NT2/D1 (cell line): ENCODE results near the gene SUSD3.

Experiments used
- SUZ12 ChIP-seq: IDR thresholded peaks from 2 replicates; pipeline ENCODE4 v1.6.1; 2011; ENCODE audit not compliant: insufficient read length, insufficient read depth; ENCODE audit errors: extremely low read depth
- YY1 ChIP-seq: IDR thresholded peaks from 2 replicates; pipeline ENCODE4 v1.6.1; 2011; ENCODE audit not compliant: insufficient read length, insufficient read depth
- ZNF274 ChIP-seq: IDR thresholded peaks from 2 replicates; pipeline ENCODE4 v1.6.1; 2011; ENCODE audit warnings: mild to moderate bottlenecking, low read depth, low read length

DNA sequence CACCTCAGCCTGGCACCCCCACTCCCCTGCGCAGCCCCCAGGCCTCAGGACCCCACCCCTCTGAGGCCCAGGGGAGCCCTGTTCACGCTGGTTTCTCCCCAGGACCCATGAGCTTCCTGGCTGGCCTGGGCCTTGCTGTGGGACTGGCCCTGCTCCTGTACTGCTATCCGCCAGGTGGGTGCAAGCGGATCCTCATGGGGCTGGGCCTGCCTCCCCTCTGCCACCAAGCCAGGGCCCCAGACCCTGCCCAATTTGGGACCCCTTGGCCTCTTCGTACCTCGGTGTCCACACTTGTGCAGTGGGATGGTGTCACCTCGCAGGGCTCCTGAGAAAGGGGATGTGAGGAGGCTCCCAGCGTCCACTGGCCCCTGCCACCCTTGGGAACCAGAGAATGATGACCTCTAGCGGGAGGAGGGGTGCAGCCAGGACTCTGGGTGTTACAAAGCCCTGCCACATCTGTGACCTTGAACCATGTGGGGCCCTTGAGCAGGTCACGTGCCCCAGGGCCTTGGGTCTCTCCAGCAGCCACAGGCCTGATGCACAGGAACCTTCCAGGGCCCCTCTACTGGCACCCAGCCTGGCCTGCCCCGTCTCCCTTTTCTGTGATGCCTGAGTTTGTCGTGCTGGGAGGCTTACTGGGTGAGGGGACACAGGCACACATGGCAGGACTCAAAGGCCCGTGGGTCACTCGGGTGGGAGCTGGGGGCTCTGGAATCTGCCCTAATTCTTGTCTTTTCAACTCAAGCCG is 53.8 kb downstream of the SUSD3 start:
- TF ChIP-seq SUZ12: no peak
- no peak for TF ChIP-seq ZNF274
- TF ChIP-seq YY1: no peak
